Measurements from ENCODE around the gene ZNF607. TPM values are rescaled to one million over a fixed set of nuclear protein-coding genes. Genes with fewer than 3 reads are reported as not detected.
"Not testable (repeated sequence)": the region's sequence is repeated elsewhere in the genome, so short reads cannot be mapped to it uniquely, and the experiment has no call there.

ZNF607 gene
- 3.9 TPM for polyA plus RNA-seq (2012; ENCODE audit: missing spikeins)

DNA sequence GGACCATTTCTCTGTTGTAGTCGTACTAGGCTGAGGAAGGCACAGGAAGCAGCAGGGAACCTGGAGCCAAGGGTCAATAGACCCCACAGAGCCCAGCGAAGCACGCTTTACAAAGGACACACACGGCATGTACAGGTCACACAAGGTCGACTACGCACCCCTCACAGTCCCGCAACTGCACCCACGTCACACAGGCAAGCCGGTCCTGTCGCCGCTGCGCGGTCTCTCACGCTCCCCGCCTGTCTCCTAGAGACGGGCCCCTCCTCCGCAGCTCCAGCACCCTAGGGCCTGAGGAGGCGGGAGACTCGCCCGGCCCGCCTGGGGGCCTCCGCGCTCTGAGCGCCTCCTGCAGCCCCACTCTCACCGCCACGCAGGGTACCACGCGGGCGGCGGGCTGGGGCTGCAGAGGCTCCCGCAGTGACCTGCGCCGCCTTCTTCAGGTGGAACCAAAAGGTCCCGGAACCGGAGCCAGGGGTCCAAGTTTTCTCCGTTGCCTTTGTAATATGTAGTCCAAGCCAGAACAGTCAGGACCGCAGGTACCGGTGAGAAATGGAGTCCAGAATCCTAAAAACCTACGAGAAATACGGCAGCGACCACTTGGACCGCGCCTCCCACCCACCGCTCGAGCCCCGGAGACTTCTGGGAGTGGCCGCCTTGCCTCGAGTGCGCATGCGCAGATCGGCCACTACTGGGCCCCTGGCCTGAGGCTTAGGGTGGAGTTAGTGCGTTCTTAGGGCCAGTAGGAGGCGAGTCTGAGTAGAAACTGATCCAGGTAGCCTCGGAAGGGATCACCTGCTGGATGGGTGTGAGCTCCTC lies at the start of gene ZNF607:
TSS of gene ZNF607 (minus strand) at position 651 of the 816 bp plus-strand sequence. CDS start 8,143 bp downstream, outside the sequence.
- FAIRE-seq (peak; percentile 97), DNase-seq (ENCODE audit: insufficient read length) (peak; percentile 82)
- TF ChIP-seq POLR2A (IDR thresholded peaks at IDR 0.05; ENCODE audit: low read depth, low read length) (peak; percentile 68; the same call in 1 of the 2 replicates), TAF1 (IDR thresholded peaks at IDR 0.05; ENCODE audit: borderline replicate concordance, low read depth, low read length) (no peak)

DNA sequence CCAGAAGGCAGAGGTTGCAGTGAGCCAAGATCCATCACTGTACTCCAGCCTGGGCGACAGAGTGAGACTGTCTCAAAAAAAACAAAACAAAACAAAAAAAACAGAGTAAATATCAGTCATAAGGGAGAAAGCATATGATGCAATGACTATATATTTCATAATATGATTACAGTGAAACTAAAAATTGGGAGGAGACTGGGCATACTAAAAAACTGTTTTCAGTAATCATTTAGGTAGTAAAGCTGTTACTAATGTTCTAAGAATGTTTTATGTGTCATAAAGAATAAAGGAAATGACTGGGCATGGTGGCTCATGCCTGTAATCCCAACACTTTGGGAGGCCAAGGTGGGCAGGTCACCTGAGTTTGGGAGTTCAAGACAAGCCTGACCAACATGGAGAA lies 43.9 kb upstream of the ZNF607 start:
- TF ChIP-seq POLR2A (IDR thresholded peaks at IDR 0.05; ENCODE audit: low read depth, low read length) (no peak), TAF1 (IDR thresholded peaks at IDR 0.05; ENCODE audit: borderline replicate concordance, low read depth, low read length) (no peak), POLR2AphosphoS5 (IDR thresholded peaks at IDR 0.05; ENCODE audit: low read depth, low read length) (no peak)
- FAIRE-seq = no peak
- DNase-seq (ENCODE audit: insufficient read length) = no peak

DNA sequence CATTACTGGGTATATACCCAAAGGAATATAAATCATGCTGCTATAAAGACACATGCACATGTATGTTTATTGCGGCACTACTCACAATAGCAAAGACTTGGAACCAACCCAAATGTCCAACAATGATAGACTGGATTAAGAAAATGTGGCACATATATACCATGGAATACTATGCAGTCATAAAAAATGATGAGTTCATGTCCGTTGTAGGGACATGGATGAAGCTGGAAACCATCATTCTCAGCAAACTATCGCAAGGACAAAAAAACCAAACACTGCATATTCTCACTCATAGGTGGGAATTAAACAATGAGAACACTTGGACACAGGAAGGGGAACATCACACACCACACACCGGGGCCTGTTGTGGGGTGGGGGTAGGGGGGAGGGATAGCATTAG lies 38.1 kb upstream of the ZNF607 start:
- not testable (repeated sequence) for DNase-seq (ENCODE audit: insufficient read length); FAIRE-seq

DNA sequence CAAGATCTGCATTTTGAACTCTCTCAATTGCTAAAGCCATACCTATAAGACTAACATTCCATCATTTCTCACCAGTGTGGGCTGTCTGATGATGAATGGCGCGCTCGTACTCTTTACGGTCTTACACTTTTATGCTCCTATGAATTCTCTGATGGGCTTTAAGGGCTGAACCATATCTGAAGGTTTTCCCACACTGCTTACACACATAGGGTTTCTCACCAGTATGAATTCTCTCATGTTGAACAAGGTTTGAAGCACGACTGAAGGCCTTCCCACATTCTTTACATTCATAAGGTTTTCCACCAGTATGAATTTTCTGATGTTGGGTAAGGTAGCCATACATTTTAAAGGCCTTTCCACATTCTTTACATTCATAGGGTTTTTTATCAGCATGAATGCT lies 18.8 kb upstream of the ZNF607 start:
- no peak for FAIRE-seq

DNA sequence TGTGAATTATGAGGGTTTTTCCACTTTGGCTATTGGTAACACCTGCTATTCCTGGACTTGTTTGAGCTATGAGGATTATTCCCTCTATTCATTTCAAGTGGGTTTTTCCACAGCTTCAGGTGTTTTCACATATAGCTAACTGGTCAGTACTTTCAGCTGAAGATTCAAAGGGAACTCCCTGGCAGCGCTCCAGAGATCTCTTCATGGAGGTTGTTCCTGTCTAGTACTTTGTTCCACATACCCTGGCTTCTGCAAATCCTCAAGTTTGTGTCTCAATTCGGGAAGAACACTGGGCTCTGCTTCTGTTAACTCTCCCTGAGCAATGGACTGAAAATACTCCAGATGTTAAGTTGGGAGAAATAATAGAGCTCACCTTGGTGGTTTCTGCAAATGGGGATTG lies 5.6 kb upstream of the ZNF607 start:
- no peak for TF ChIP-seq TAF1 (IDR thresholded peaks at IDR 0.05; ENCODE audit: borderline replicate concordance, low read depth, low read length)
- no peak for TF ChIP-seq POLR2A (IDR thresholded peaks at IDR 0.05; ENCODE audit: low read depth, low read length)
- no peak for TF ChIP-seq POLR2AphosphoS5 (IDR thresholded peaks at IDR 0.05; ENCODE audit: low read depth, low read length)
- FAIRE-seq (no peak), DNase-seq (ENCODE audit: insufficient read length) (no peak)

More for the DNA sequence above, 18.8 kb upstream of the ZNF607 start:
- no peak for DNase-seq (ENCODE audit: insufficient read length)
- no peak for TF ChIP-seq TAF1 (IDR thresholded peaks at IDR 0.05; ENCODE audit: borderline replicate concordance, low read depth, low read length)
- no peak for TF ChIP-seq POLR2A (IDR thresholded peaks at IDR 0.05; ENCODE audit: low read depth, low read length)
- TF ChIP-seq POLR2AphosphoS5 (IDR thresholded peaks at IDR 0.05; ENCODE audit: low read depth, low read length) = no peak

DNA sequence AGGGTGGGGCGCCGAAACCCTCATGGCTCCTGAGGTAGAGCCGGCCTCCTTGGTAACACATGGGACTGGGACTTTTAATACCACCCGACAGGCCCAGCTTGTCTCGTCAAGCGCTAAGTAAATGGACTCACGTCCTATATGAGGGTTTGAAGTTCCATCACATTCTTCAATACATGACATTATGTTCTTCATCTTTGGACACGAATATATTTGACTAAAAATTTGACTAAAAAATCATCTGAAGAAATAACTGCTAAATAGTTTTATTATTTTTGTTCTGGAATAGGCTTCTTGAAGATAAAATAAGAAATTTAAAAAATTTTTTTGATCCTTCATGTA lies 335 bp upstream of the ZNF607 start:
- TF ChIP-seq TAF1 (IDR thresholded peaks at IDR 0.05; ENCODE audit: borderline replicate concordance, low read depth, low read length) (no peak), POLR2AphosphoS5 (IDR thresholded peaks at IDR 0.05; ENCODE audit: low read depth, low read length) (no peak), POLR2A (IDR thresholded peaks at IDR 0.05; ENCODE audit: low read depth, low read length) (no peak)
- no peak for DNase-seq (ENCODE audit: insufficient read length)
- no peak for FAIRE-seq

DNA sequence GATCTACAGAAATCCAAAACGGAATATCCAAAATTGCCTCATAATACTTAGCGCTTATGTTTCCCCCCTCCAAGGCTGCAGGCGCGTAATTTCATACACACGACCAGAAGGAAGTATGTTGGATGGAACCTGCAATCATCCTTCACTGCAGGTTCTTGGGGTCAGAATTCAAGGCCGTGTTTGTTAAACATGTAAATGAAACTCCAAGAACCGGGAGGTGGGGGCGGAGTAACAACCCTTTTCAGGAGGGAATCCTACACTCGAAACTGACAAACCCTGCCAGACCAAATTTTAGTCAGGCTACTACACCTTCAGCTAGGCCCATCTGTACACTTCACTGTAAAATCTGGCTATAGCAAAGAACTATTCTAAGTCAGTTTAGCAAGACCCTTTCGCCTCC lies 1.3 kb downstream of the ZNF607 start:
- TF ChIP-seq POLR2A (IDR thresholded peaks at IDR 0.05; ENCODE audit: low read depth, low read length) (no peak), POLR2AphosphoS5 (IDR thresholded peaks at IDR 0.05; ENCODE audit: low read depth, low read length) (no peak), TAF1 (IDR thresholded peaks at IDR 0.05; ENCODE audit: borderline replicate concordance, low read depth, low read length) (no peak)
- no peak for FAIRE-seq

DNA sequence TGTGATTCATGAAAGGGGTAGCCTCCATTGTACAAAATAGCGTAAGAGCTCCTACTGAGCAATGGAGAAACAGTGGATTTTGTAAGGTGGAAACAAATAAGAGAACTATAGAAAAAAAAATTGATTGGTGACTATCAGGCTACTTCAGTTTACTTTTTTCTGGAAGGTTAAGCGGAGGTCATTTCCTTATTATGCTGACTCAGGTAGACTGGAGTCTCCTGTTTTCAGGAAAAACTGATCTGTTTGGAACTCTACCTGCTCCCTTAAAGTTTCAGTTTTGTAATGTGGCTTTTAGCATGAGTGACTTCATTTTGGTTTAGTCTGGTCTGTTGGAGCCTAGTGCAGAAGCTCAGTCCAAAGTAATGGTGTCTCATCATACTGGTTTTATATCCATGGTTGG lies 3.4 kb downstream of the ZNF607 start:
- DNase-seq (ENCODE audit: insufficient read length) (no peak), FAIRE-seq (no peak)
- TF ChIP-seq POLR2AphosphoS5 (IDR thresholded peaks at IDR 0.05; ENCODE audit: low read depth, low read length) (no peak), TAF1 (IDR thresholded peaks at IDR 0.05; ENCODE audit: borderline replicate concordance, low read depth, low read length) (no peak), POLR2A (IDR thresholded peaks at IDR 0.05; ENCODE audit: low read depth, low read length) (no peak)

More for the DNA sequence above, 1.3 kb downstream of the ZNF607 start:
- no peak for DNase-seq (ENCODE audit: insufficient read length)

DNA sequence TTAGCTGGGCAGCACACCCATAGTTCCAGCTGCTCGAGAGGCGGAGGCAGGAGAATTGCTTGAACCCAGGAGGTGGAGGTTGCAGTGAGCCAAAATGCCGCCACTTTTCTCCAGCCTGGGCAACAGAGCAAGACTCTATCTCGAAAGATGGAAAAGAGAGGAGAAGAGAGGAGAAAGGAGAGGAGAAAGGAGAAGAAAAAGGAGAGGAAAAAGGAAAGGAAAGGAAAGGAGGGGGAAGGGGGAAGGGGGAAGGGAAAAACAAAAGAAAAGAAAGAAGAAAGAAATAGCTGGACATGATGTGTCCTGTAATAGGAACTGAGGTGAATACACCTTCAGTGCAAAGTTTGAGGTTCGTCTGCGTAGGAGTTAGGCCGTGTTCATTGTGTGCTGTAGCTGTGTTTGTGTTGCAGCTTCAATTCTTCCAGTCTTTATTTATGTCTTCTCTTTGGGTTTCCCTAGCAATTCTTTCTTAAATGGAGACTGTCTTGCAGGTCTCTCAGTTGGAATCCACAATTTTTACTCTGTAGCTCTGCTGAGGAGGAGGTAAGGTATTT lies 13.4 kb downstream of the ZNF607 start:
- TF ChIP-seq TAF1 (IDR thresholded peaks at IDR 0.05; ENCODE audit: borderline replicate concordance, low read depth, low read length) (no peak), POLR2AphosphoS5 (IDR thresholded peaks at IDR 0.05; ENCODE audit: low read depth, low read length) (no peak), POLR2A (IDR thresholded peaks at IDR 0.05; ENCODE audit: low read depth, low read length) (no peak)
- no peak for DNase-seq (ENCODE audit: insufficient read length)
- FAIRE-seq = no peak

DNA sequence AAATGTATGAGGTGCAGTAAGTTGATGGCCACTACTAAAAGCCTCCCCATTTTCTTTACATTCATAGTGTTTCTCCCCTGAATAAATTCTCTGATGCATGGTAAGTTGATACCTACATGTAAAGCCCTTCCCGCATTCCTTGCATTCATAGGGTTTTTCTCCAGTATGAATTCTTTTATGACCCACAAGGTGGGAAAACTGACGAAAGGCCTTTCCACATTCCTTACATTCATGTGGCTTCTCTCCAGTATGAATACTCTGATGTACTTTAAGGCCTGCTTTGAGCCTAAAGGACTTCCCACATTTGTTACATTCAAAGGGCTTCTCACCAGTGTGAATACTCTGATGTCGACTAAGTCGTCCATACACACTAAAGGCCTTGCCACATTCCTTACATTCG lies 20.5 kb downstream of the ZNF607 start:
- DNase-seq (ENCODE audit: insufficient read length) = no peak
- FAIRE-seq = no peak
- TF ChIP-seq TAF1 (IDR thresholded peaks at IDR 0.05; ENCODE audit: borderline replicate concordance, low read depth, low read length) = no peak
- no peak for TF ChIP-seq POLR2AphosphoS5 (IDR thresholded peaks at IDR 0.05; ENCODE audit: low read depth, low read length)
- no peak for TF ChIP-seq POLR2A (IDR thresholded peaks at IDR 0.05; ENCODE audit: low read depth, low read length)

DNA sequence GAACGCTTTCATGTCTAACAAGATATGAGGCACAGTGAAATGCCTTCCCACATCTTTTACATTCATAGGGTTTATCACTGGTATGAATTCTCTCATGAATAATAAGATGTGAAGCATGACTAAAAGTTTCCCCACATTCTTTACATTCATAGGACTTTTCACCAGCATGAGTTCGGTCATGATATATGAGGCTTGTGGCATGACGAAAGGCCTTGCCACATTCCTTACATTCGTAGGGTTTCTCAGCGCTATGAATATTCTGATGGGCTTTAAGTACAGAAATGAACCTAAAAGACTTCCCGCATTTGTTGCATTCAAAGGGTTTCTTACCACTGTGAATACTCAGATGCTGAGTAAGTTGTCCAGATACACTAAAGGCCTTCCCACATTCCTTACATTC lies 21.3 kb downstream of the ZNF607 start:
- no peak for DNase-seq (ENCODE audit: insufficient read length)
- FAIRE-seq = no peak
- TF ChIP-seq POLR2A (IDR thresholded peaks at IDR 0.05; ENCODE audit: low read depth, low read length) (no peak), TAF1 (IDR thresholded peaks at IDR 0.05; ENCODE audit: borderline replicate concordance, low read depth, low read length) (no peak), POLR2AphosphoS5 (IDR thresholded peaks at IDR 0.05; ENCODE audit: low read depth, low read length) (no peak)

DNA sequence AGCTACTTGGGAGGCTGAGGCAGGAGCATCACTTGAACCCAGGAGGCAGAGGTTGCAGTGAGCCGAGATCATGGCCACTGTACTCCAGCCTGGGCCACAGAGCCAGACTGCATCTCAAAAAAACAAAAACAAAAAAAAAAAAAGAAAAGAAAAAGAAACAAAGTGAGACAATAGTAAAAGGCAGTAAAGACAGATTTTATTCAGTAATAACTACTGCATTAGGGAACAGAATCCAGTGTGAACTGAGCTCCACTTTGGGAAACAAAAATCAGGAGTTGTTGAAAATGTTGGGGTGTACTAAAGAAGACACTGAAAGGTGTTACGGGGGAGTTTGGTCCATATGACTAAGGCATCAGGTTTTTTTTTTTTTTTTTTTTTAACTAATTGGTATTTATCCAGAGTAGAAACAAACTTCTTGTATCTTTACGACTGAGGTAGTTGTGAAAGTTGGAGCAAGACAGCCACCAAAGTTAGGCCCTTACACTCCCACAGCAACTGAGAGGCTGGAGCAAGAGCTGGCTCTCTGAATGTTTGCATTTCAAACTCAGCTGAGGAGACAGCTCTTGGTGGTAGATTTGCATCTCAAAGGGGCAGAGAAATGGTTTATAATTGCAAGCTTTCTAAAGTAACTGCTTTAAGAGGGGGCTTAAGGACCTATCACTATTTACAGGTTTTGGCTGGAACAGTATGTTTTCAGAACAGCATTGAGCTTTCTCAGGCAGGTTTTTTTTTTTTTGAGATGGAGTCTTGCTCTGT lies 24.2 kb downstream of the ZNF607 start:
- no peak for TF ChIP-seq POLR2AphosphoS5 (IDR thresholded peaks at IDR 0.05; ENCODE audit: low read depth, low read length)
- no peak for TF ChIP-seq POLR2A (IDR thresholded peaks at IDR 0.05; ENCODE audit: low read depth, low read length)
- no peak for TF ChIP-seq TAF1 (IDR thresholded peaks at IDR 0.05; ENCODE audit: borderline replicate concordance, low read depth, low read length)
- DNase-seq (ENCODE audit: insufficient read length) = no peak
- FAIRE-seq = no peak
